ENCODE results near the gene FAM25A.
"Not testable (repeated sequence)": the region's sequence is repeated elsewhere in the genome, so short reads cannot be mapped to it uniquely, and the experiment has no call there.

GRCh38 chr10:87026747-87027508, 6.8 kb downstream of the FAM25A start:
- TF ChIP-seq EZH2 (IDR thresholded peaks at IDR 0.05); POLR2AphosphoS5 (IDR thresholded peaks at IDR 0.05; ENCODE audit: borderline replicate concordance, low read depth, low read length): not testable (repeated sequence)

Measured in SK-N-MC (cell line).